Endothelial cell of umbilical vein (primary cell): ENCODE results near the gene RGS7. TPM values are rescaled to one million over a fixed set of nuclear protein-coding genes. Genes with fewer than 3 reads are reported as not detected.

Source experiments
- Bru-seq: library from RNA; stranded (reverse); fragments of 400-500 nt; gene quantifications from one replicate; lab custom pipeline; 2021; lab: Mats Ljungman, UMichigan
- BruChase-seq, 2 experiments: library from RNA; stranded (reverse); fragments of 400-500 nt; gene quantifications; one replicate each; lab custom pipeline; 2021; lab: Mats Ljungman, UMichigan
- BruUV-seq: library from RNA; stranded (reverse); fragments of 400-500 nt; replicated peaks from 2 replicates; lab custom pipeline; 2021; lab: Mats Ljungman, UMichigan
- CTCF ChIA-PET: fragments of 300-600, 350-600 bp; sonication (Branson Sonifier 250); formaldehyde crosslinking; loops from one replicate; lab custom pipeline; 2021; ENCODE audit warnings: antibody characterized with exemption, inconsistent platforms; lab: Charles Lee
- POLR2A ChIA-PET: fragments of 300-600, 350-600 bp; sonication (Branson Sonifier 250); formaldehyde crosslinking; loops from one replicate; lab custom pipeline; 2021; ENCODE audit warnings: antibody characterized with exemption, inconsistent platforms; lab: Charles Lee
- DNase-seq: peaks from one replicate; pipeline ENCODE4 v3.0.0-alpha.2; 2011; ENCODE audit warnings: low read depth, low spot score
- FAIRE-seq: peaks from 2 replicates; lab custom pipeline; 2011; peaks lifted over from hg19 to GRCh38; lab: Jason Lieb, UNC
- H2AFZ ChIP-seq: 2 replicates; pipeline ENCODE4 v1.6.0; 2012; ENCODE audit warnings: low read depth, low read length, control low read depth, inconsistent platforms
- H3K27ac ChIP-seq: 2 replicates; pipeline ENCODE4 v1.5.1; 2011; ENCODE audit warnings: low read depth, mild to moderate bottlenecking, control low read depth, low read length, moderate library complexity; ENCODE audit not compliant: insufficient read depth
- H3K27me3 ChIP-seq, 2 experiments: 2 replicates each; pipeline versions ENCODE4 v1.6.0 to v1.6.1; 2011; ENCODE audit warnings: low read length in 2 of 2, mixed read lengths in 1 of 2; ENCODE audit not compliant: control insufficient read depth in 2 of 2, insufficient read depth in 2 of 2
- H3K36me3 ChIP-seq, 2 experiments: 2 replicates in 1 of 2; 3 replicates in 1 of 2; pipeline ENCODE4 v1.5.1; 2011; ENCODE audit warnings: low read length in 2 of 2, mild to moderate bottlenecking in 1 of 2, moderate library complexity in 1 of 2; ENCODE audit not compliant: control insufficient read depth in 2 of 2, insufficient read depth in 2 of 2; ENCODE audit errors: extremely low read depth in 1 of 2
- H3K4me1 ChIP-seq: 3 replicates; pipeline ENCODE4 v1.5.1; 2011; ENCODE audit warnings: mild to moderate bottlenecking, low read length; ENCODE audit not compliant: control insufficient read depth, insufficient read depth; ENCODE audit errors: extremely low read depth
- H3K4me2 ChIP-seq: 2 replicates; pipeline ENCODE4 v1.6.1; 2011; ENCODE audit warnings: low read length, control low read depth, mixed read lengths; ENCODE audit not compliant: insufficient read depth
- H3K4me3 ChIP-seq, 3 experiments: fragments of 200-600 bp in 1 of 3; sonication (generic), shearing (Covaris generic) in 1 of 3; replicated peaks in 1 of 3; 2 replicates each; pipeline ENCODE4 v1.5.1; 2011 to 2016; ENCODE audit warnings: control low read depth in 3 of 3, low read length in 3 of 3, mild to moderate bottlenecking in 2 of 3, inconsistent platforms in 1 of 3, low read depth in 1 of 3, moderate library complexity in 1 of 3; ENCODE audit not compliant: insufficient read depth in 1 of 3
- H3K79me2 ChIP-seq: 2 replicates; pipeline ENCODE4 v1.6.0; 2012; ENCODE audit warnings: low read length, inconsistent platforms; ENCODE audit not compliant: control insufficient read depth, insufficient read depth
- H3K9ac ChIP-seq: replicated peaks from 2 replicates; pipeline ENCODE3; 2011; ENCODE audit warnings: low read length, control low read depth; ENCODE audit not compliant: insufficient read depth; ENCODE audit errors: extremely low read depth
- H3K9me1 ChIP-seq: replicated peaks from 3 replicates; pipeline ENCODE4 v1.6.0; 2011; ENCODE audit warnings: mild to moderate bottlenecking, low read length; ENCODE audit not compliant: control insufficient read depth, insufficient read depth; ENCODE audit errors: extremely low read depth
- H3K9me3 ChIP-seq: replicated peaks from 2 replicates; pipeline ENCODE4 v1.5.1; 2012; ENCODE audit warnings: low read length, inconsistent platforms; ENCODE audit not compliant: control insufficient read depth, insufficient read depth
- H4K20me1 ChIP-seq: replicated peaks from 2 replicates; pipeline ENCODE3; 2011; ENCODE audit warnings: mild to moderate bottlenecking, low read length; ENCODE audit not compliant: control insufficient read depth, insufficient read depth; ENCODE audit errors: extremely low read depth
- EZH2 ChIP-seq: IDR thresholded peaks from 2 replicates; pipeline ENCODE4 v1.6.1; 2012; ENCODE audit warnings: borderline replicate concordance, low read depth, mild to moderate bottlenecking, moderate library complexity, low read length, inconsistent platforms; ENCODE audit not compliant: severe bottlenecking
- FOS ChIP-seq: IDR thresholded peaks from 2 replicates; pipeline ENCODE4 v1.6.1; 2011; ENCODE audit warnings: mild to moderate bottlenecking, low read length, moderate library complexity, borderline replicate concordance; ENCODE audit not compliant: insufficient read depth
- GATA2 ChIP-seq: IDR thresholded peaks from 2 replicates; pipeline ENCODE4 v1.7.0; 2011; ENCODE audit warnings: low read depth, mild to moderate bottlenecking, moderate library complexity, mixed read lengths, low read length; ENCODE audit not compliant: insufficient read length, insufficient read depth
- JUN ChIP-seq: IDR thresholded peaks from 2 replicates; pipeline ENCODE4 v1.6.1; 2011; ENCODE audit warnings: borderline replicate concordance, low read depth; ENCODE audit not compliant: insufficient read length, insufficient read depth
- MYC ChIP-seq: IDR thresholded peaks from one replicate; pipeline ENCODE4 v1.6.1; 2011; ENCODE audit warnings: mild to moderate bottlenecking, low read depth, low read length
- POLR2A ChIP-seq: IDR thresholded peaks from 2 replicates; pipeline ENCODE4 v1.6.1; 2012; ENCODE audit warnings: low read depth, mild to moderate bottlenecking, control low read depth, low read length
- POLR2AphosphoS5 ChIP-seq: IDR thresholded peaks from 2 replicates; pipeline ENCODE4 v1.6.1; 2012; ENCODE audit warnings: low read depth, mild to moderate bottlenecking, control low read depth, low read length, moderate library complexity; ENCODE audit not compliant: insufficient read depth
- dilution Hi-C: fragments of 300-500 bp; cut with MboI; formaldehyde crosslinking; loops from one replicate; pipeline ENCODE4 v1.15.0; 2019; ENCODE audit warnings: low sequenced_read_pairs; ENCODE audit not compliant: extremely low pct_ligation_motif_present
- intact Hi-C: fragments of 100-400 bp; cut with micrococcal nuclease; formaldehyde crosslinking; loops from one replicate; pipeline ENCODE4 v1.10.0; 2022
- long read RNA-seq: library from polyadenylated mRNA; stranded (forward); transcript quantifications from one replicate; pipeline ENCODE4 v2.0.0, GENCODE V29; 2021
- polyA minus RNA-seq, 3 experiments: library from RNA; depleted of rRNA, polyadenylated mRNA; stranded (reverse); fragments of >200 nt; gene quantifications; 1 replicate in 1 of 3; 2 replicates in 2 of 3; pipeline ENCODE4 v1.2.3, GENCODE V29; 2011
- polyA plus RNA-seq, 4 experiments: library from polyadenylated mRNA; depleted of rRNA in 3 of 4; stranded (reverse) in 3 of 4; unstranded in 1 of 4; fragments of >200 nt; gene quantifications; 2 replicates each; pipeline versions ENCODE4 v1.2.1 to v1.2.3, GENCODE V29; 2011 to 2012; ENCODE audit warnings: missing spikeins in 1 of 4
- total RNA-seq: library from RNA; stranded (reverse); gene quantifications from 2 replicates; pipeline ENCODE4 v1.2.3, GENCODE V29; 2021
- TF ChIP-seq, protein P1 (sequence below), 2 donors: IDR thresholded peaks; 1 replicate in 1 of 2; 2 replicates in 1 of 2; pipeline ENCODE4 v1.5.1; 2011; ENCODE audit warnings: low read length in 2 of 2, mild to moderate bottlenecking in 2 of 2, moderate library complexity in 2 of 2, control low read depth in 1 of 2, inconsistent platforms in 1 of 2, low read depth in 1 of 2; ENCODE audit not compliant: insufficient read depth in 1 of 2; ENCODE audit errors: extremely low read depth in 1 of 2
- TF ChIP-seq, protein P2 (sequence below): IDR thresholded peaks from 2 replicates; pipeline ENCODE4 v1.6.1; 2011; ENCODE audit not compliant: insufficient read depth, insufficient read length

RGS7 gene
- total RNA-seq = 0.44 and 1.2 TPM in 2 replicates
- polyA plus RNA-seq = 0.33 and 0.43 TPM in 2 replicates
- 0.83 and 1.1 TPM in 2 replicates for polyA plus RNA-seq (2011; cell fraction: cytosol; rRNA removed)
- 0.52 and 1.0 TPM in 2 replicates for polyA plus RNA-seq (2011; cell fraction: nucleus; rRNA removed)
- polyA plus RNA-seq (2012) = 1.6 and 1.9 TPM in 2 replicates
- 0.15 and 0.66 TPM in 2 replicates for polyA minus RNA-seq
- polyA minus RNA-seq (2011; cell fraction: cytosol; rRNA and poly(A)+ RNA removed) = not detected
- 0.91 and 1.1 TPM in 2 replicates for polyA minus RNA-seq (2011; cell fraction: nucleus; rRNA and poly(A)+ RNA removed)
- percentile 39 among the genes with signal in this experiment for Bru-seq, nascent RNA
- percentile 40 among the genes with signal in this experiment for BruChase-seq, experiment 1, labeled RNA remaining after a 6-hour chase
- BruChase-seq, experiment 2, labeled RNA remaining after a 2-hour chase = percentile 48 among the genes with signal in this experiment
- long read RNA-seq, partial matches to known transcripts = 0 of 3 reads
- long read RNA-seq, other reads (novel, unspliced or antisense) = 3 of 3 reads

DNA sequence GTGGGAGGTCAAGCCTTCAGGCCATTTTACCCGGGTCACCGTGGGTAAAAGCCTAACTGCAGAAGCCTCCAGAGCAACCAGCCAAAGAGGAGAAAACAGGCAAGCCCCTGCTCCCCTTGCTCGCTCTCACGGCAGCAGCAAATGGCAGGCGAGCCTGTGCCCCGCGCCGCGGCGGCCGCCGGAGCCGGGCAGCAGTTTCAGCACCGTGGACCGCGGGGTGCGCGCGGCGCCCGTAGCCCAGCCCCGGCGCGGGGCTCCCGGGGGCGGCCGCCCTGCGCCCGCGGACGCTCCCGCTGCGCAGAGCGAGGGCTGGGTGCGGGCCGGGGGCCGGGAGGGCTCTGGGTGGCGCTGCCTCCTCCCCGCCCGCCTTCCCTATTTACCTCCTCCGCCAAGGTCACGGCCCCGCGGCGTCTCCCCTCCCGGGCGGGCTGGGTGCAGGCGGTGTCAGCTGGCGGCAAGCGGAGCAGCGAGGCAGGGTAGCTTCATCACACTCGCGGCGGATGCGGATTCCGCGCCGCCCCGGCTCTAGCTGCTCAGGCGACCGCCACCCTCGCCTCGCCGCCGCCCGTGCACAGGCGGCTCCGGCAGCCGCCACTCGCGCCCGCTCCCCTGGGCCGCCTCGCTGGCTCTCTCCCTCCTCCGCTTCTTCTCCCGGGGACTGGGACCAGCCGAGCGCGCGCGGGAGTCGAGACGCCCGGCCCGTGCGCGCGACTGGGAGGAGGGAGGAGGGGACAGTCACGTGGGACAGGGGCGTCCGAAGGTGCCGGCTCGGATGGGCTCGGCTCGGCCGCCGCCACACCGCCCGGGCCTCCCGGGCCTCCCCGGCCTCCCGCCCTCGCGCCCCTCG, at the start of gene RGS7:
Gene RGS7 (minus strand): TSS at position 687 of the 847 bp plus-strand sequence.
- H3K9me1 ChIP-seq = no peaks in the 10 kb centered on the region
- peak; percentile 70 for FAIRE-seq
- dilution Hi-C loops = no loop called here
- CTCF ChIA-PET = interaction anchor here (0.6 to 2.2 kb wide), 2 partner anchors 129 to 625 kb away, joined by 4 to 10 read pairs; no protein-coding TSS in a partner anchor
- H3K4me3 ChIP-seq = peak within 1 kb of the TSS; percentile 43 to 71 (median 45)
- no peaks in the 10 kb centered on the region for H3K79me2 ChIP-seq
- H3K4me1 ChIP-seq = peaks cover 3% of the 10 kb centered on the region
- no peak within 1 kb of the TSS for H3K27ac ChIP-seq
- H3K36me3 ChIP-seq = no peaks in the 10 kb centered on the region
- H3K9me3 ChIP-seq = no peaks in the 10 kb centered on the region
- intact Hi-C loops = loop anchor here (2.0 to 10.0 kb wide), 4 partner anchors 128 to 624 kb away; partner anchors contain the start of gene FH
- DNase-seq = peak; percentile 60
- no TSS peak for BruUV-seq
- peak within 1 kb of the TSS; percentile 70 for H2AFZ ChIP-seq
- H3K4me2 ChIP-seq = peak within 1 kb of the TSS; percentile 92
- no peaks in the 10 kb centered on the region for H4K20me1 ChIP-seq
- no peaks in the 10 kb centered on the region for H3K27me3 ChIP-seq
- H3K9ac ChIP-seq = peak within 1 kb of the TSS; percentile 29
- POLR2A ChIA-PET = no interaction called here
- TF ChIP-seq GATA2 (no peak), FOS (no peak), MYC (no peak), POLR2A (no peak), POLR2AphosphoS5 (no peak), JUN (no peak), EZH2 (no peak)
- TF ChIP-seq, protein P1, sequence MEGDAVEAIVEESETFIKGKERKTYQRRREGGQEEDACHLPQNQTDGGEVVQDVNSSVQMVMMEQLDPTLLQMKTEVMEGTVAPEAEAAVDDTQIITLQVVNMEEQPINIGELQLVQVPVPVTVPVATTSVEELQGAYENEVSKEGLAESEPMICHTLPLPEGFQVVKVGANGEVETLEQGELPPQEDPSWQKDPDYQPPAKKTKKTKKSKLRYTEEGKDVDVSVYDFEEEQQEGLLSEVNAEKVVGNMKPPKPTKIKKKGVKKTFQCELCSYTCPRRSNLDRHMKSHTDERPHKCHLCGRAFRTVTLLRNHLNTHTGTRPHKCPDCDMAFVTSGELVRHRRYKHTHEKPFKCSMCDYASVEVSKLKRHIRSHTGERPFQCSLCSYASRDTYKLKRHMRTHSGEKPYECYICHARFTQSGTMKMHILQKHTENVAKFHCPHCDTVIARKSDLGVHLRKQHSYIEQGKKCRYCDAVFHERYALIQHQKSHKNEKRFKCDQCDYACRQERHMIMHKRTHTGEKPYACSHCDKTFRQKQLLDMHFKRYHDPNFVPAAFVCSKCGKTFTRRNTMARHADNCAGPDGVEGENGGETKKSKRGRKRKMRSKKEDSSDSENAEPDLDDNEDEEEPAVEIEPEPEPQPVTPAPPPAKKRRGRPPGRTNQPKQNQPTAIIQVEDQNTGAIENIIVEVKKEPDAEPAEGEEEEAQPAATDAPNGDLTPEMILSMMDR (IDR thresholded peaks at IDR 0.05; ENCODE audit: extremely low read depth in 1 of 2, insufficient read depth in 1 of 2, low read depth in 1 of 2, low read length in 2 of 2) = no peak
- TF ChIP-seq, protein P2, sequence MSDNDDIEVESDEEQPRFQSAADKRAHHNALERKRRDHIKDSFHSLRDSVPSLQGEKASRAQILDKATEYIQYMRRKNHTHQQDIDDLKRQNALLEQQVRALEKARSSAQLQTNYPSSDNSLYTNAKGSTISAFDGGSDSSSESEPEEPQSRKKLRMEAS = no peak
